Tibial artery (tissue), 4 donors: ENCODE results near the gene MDM4.
A peak's percentile ranks its signal among the peaks of the same experiment; 100 is the strongest.

Experiments used
- DNase-seq, 2 donors: peaks; one replicate each; pipeline ENCODE4 v3.0.0-alpha.2; 2019
- H3K27ac ChIP-seq, 2 donors: fragments of 200-600 bp; sonication (generic) in 1 of 2; 1 replicate in 1 of 2; 2 replicates in 1 of 2; pipeline ENCODE4 v1.5.1; 2018 to 2019; ENCODE audit warnings: mild to moderate bottlenecking in 1 of 2
- H3K27me3 ChIP-seq, 2 donors: fragments of 200-600 bp; sonication (generic) in 1 of 2; one replicate each; pipeline versions ENCODE4 v1.5.1 to v1.6.0; 2016 to 2019
- H3K36me3 ChIP-seq, 3 donors: fragments of 200-600 bp; sonication (generic) in 2 of 3; one replicate each; pipeline ENCODE4 v1.5.1; 2016 to 2019; ENCODE audit warnings: mild to moderate bottlenecking in 2 of 3
- H3K4me1 ChIP-seq, 4 donors: fragments of 200-600 bp; sonication (generic) in 2 of 4; 1 replicate in 3 of 4; 2 replicates in 1 of 4; pipeline ENCODE4 v1.5.1; 2016 to 2019
- H3K4me3 ChIP-seq, 2 donors: fragments of 200-600 bp; sonication (generic) in 1 of 2; 1 replicate in 1 of 2; 2 replicates in 1 of 2; pipeline ENCODE4 v1.5.1; 2018 to 2019; ENCODE audit warnings: mild to moderate bottlenecking in 2 of 2
- H3K9me3 ChIP-seq, 3 donors: fragments of 200-600 bp; sonication (generic) in 1 of 3; one replicate each; pipeline ENCODE4 v1.5.1; 2016 to 2019
- CTCF ChIP-seq, 2 experiments: fragments of 200-600 bp in 1 of 2; fragments of 450-650 bp in 1 of 2; IDR thresholded peaks; one replicate each; pipeline ENCODE4 v1.5.1; 2017 to 2019; ENCODE audit warnings: antibody characterized with exemption in 2 of 2, mild to moderate bottlenecking in 1 of 2, moderate library complexity in 1 of 2
- intact Hi-C: fragments of 100-400 bp; cut with DNase I; formaldehyde crosslinking; loops from one replicate; pipeline ENCODE4 v1.15.0; 2023; ENCODE audit warnings: low total_unique reads

Gene MDM4

GRCh38 chr1:204499511-204500468, 16.4 kb upstream of the MDM4 start:
- Histone ChIP-seq H3K27ac (no peak overlapping the region), H3K4me1 (peaks cover 0 to 9% (median 2%) of the 10 kb centered on the region in 4 donors), H3K27me3 (no peaks in the 10 kb centered on the region), H3K9me3 (no peaks in the 10 kb centered on the region), H3K36me3 (no peaks in the 10 kb centered on the region), H3K4me3 (no peak overlapping the region)
- no peak for DNase-seq
- intact Hi-C loops, result loop anchor here (5.0 kb wide), 2 partner anchors 52 to 67 kb away; no protein-coding TSS in a partner anchor
- no peak for TF ChIP-seq CTCF (IDR thresholded peaks at IDR 0.05)

- H3K4me3 ChIP-seq, result no peak overlapping the region
- H3K4me1 ChIP-seq, result peaks cover 0 to 8% (median 1%) of the 10 kb centered on the region in 4 donors
- H3K36me3 ChIP-seq, result no peaks in the 10 kb centered on the region
- DNase-seq, result no peak
- H3K9me3 ChIP-seq, result no peaks in the 10 kb centered on the region
- no peak overlapping the region for H3K27ac ChIP-seq
- intact Hi-C loops, result loop anchor here (5.0 kb wide), 2 partner anchors 55 to 70 kb away; no protein-coding TSS in a partner anchor
- no peaks in the 10 kb centered on the region for H3K27me3 ChIP-seq
- no peak for TF ChIP-seq CTCF (IDR thresholded peaks at IDR 0.05)
These were observed 14.0 kb upstream of the MDM4 start for GRCh38 chr1:204502241-204502640.

- no peak overlapping the region for H3K27ac ChIP-seq
- no peak overlapping the region for H3K4me3 ChIP-seq
- no peaks in the 10 kb centered on the region for H3K27me3 ChIP-seq
- H3K36me3 ChIP-seq, result no peaks in the 10 kb centered on the region
- peak; percentile 72 to 86 for TF ChIP-seq CTCF (IDR thresholded peaks at IDR 0.05)
- H3K9me3 ChIP-seq, result no peaks in the 10 kb centered on the region
- H3K4me1 ChIP-seq, result peaks cover 0 to 15% (median 1%) of the 10 kb centered on the region in 4 donors
- intact Hi-C loops, result loop anchor here (5.0 kb wide), 2 partner anchors 56 to 71 kb away; no protein-coding TSS in a partner anchor
- no peak for DNase-seq
These were observed 12.9 kb upstream of the MDM4 start for GRCh38 chr1:204503122-204503912.

- DNase-seq, result no peak
- no peak overlapping the region for H3K27ac ChIP-seq
- no peaks in the 10 kb centered on the region for H3K9me3 ChIP-seq
- TF ChIP-seq CTCF (IDR thresholded peaks at IDR 0.05), result no peak
- H3K4me3 ChIP-seq, result no peak overlapping the region
- intact Hi-C loops, result loop anchor here (5.0 kb wide), 2 partner anchors 57 to 72 kb away; no protein-coding TSS in a partner anchor
- H3K27me3 ChIP-seq, result no peaks in the 10 kb centered on the region
- peaks cover 0 to 15% (median 1%) of the 10 kb centered on the region in 4 donors for H3K4me1 ChIP-seq
- H3K36me3 ChIP-seq, result no peaks in the 10 kb centered on the region
These were observed 12.2 kb upstream of the MDM4 start for GRCh38 chr1:204503913-204504519.

GRCh38 chr1:204505674-204506200, 10.5 kb upstream of the MDM4 start:
- Histone ChIP-seq H3K36me3 (no peaks in the 10 kb centered on the region), H3K27ac (peak overlapping the region; percentile 87 to 93), H3K4me1 (peaks cover 0 to 15% (median 1%) of the 10 kb centered on the region in 4 donors), H3K27me3 (no peaks in the 10 kb centered on the region), H3K4me3 (peak overlapping the region; percentile 53 to 60), H3K9me3 (no peaks in the 10 kb centered on the region)
- intact Hi-C loops, result no loop called here
- TF ChIP-seq CTCF (IDR thresholded peaks at IDR 0.05), result no peak
- DNase-seq, result no peak
